HEK293 (cell line): Measurements from ENCODE around the gene SERPINA6.

Experiments
- CTCF ChIA-PET: fragments of 350-600 bp; formaldehyde crosslinking; extraction: SDS; loops from one replicate; lab custom pipeline; 2021; ENCODE audit warnings: antibody characterized with exemption; lab: Yijun Ruan, JAX
- POLR2A ChIA-PET: fragments of 300-600 bp; formaldehyde crosslinking; extraction: SDS; loops from one replicate; lab custom pipeline; 2020; ENCODE audit warnings: antibody characterized with exemption, inconsistent platforms; lab: Yijun Ruan, JAX
- H3K27ac ChIP-seq: fragments of 200-500 bp; sonication (Bioruptor generic); 2 replicates; pipeline ENCODE4 v1.5.1; 2014; ENCODE audit warnings: low read depth, low read length, control low read depth, inconsistent platforms; ENCODE audit errors: extremely low read depth
- H3K36me3 ChIP-seq, 2 experiments: fragments of 200-500 bp in 1 of 2; sonication (Bioruptor generic) in 1 of 2; 1 replicate in 1 of 2; 2 replicates in 1 of 2; pipeline ENCODE4 v1.5.1; 2014 to 2017; ENCODE audit warnings: inconsistent platforms in 2 of 2, low read length in 2 of 2; ENCODE audit not compliant: control insufficient read depth in 2 of 2, insufficient read depth in 1 of 2
- H3K4me1 ChIP-seq: fragments of 200-500 bp; sonication (Bioruptor generic); 2 replicates; pipeline ENCODE4 v1.5.1; 2014; ENCODE audit warnings: mild to moderate bottlenecking, low read length, inconsistent platforms; ENCODE audit not compliant: control insufficient read depth, insufficient read depth
- H3K4me3 ChIP-seq: 2 replicates; pipeline ENCODE4 v1.5.1; 2011; ENCODE audit warnings: low read depth, mild to moderate bottlenecking, control low read depth, low read length, moderate library complexity
- H3K9me3 ChIP-seq: fragments of 200-500 bp; sonication (Bioruptor generic); 2 replicates; pipeline ENCODE4 v1.5.1; 2014; ENCODE audit warnings: low read depth, low read length, inconsistent platforms; ENCODE audit not compliant: control insufficient read depth, insufficient read depth
- KLF9 ChIP-seq: fragments of 450-650 bp; formaldehyde crosslinking; IDR thresholded peaks from 2 replicates; pipeline ENCODE4 v1.5.1; 2016; ENCODE audit warnings: missing biosample characterization, missing genetic modification characterization, low read depth
- ZBTB49 ChIP-seq: fragments of 450-650 bp; formaldehyde crosslinking; IDR thresholded peaks from 2 replicates; pipeline ENCODE4 v1.5.1; 2016; ENCODE audit warnings: missing biosample characterization, missing genetic modification characterization, low read depth
- ZBTB6 ChIP-seq: fragments of 450-650 bp; formaldehyde crosslinking; IDR thresholded peaks from 2 replicates; pipeline ENCODE4 v1.5.1; 2017; ENCODE audit warnings: missing biosample characterization, missing genetic modification characterization
- ZNF239 ChIP-seq: fragments of 450-650 bp; formaldehyde crosslinking; IDR thresholded peaks from 2 replicates; pipeline ENCODE4 v1.5.1; 2016; ENCODE audit warnings: missing biosample characterization, missing genetic modification characterization
- ZNF398 ChIP-seq: fragments of 450-650 bp; formaldehyde crosslinking; IDR thresholded peaks from 2 replicates; pipeline ENCODE4 v1.5.1; 2017; ENCODE audit warnings: missing biosample characterization, missing genetic modification characterization
- ZNF626 ChIP-seq: fragments of 450-650 bp; sonication (Bioruptor Pico); formaldehyde crosslinking; IDR thresholded peaks from 2 replicates; pipeline ENCODE4 v1.5.1; 2018; ENCODE audit warnings: missing biosample characterization, missing genetic modification characterization, inconsistent platforms
- ZNF664 ChIP-seq: fragments of 450-650 bp; formaldehyde crosslinking; IDR thresholded peaks from 2 replicates; pipeline ENCODE4 v1.5.1; 2016; ENCODE audit warnings: missing biosample characterization, missing genetic modification characterization
- ZNF677 ChIP-seq: fragments of 450-650 bp; IDR thresholded peaks from 2 replicates; pipeline ENCODE4 v1.5.0; 2018; ENCODE audit warnings: missing biosample characterization, mild to moderate bottlenecking, missing genetic modification characterization, moderate library complexity
- ZNF701 ChIP-seq: fragments of 450-650 bp; formaldehyde crosslinking; IDR thresholded peaks from 2 replicates; pipeline ENCODE4 v1.5.1; 2016; ENCODE audit warnings: missing biosample characterization, missing genetic modification characterization
- ZSCAN23 ChIP-seq: fragments of 450-650 bp; formaldehyde crosslinking; IDR thresholded peaks from 2 replicates; pipeline ENCODE4 v1.5.1; 2016; ENCODE audit warnings: missing biosample characterization, missing genetic modification characterization

SERPINA6 gene

GRCh38 chr14:94367347-94368242, 44.5 kb upstream of the SERPINA6 start:
- H3K4me3 ChIP-seq = no peak overlapping the region
- H3K36me3 ChIP-seq = no peaks in the 10 kb centered on the region
- H3K4me1 ChIP-seq = no peaks in the 10 kb centered on the region
- no peak for TF ChIP-seq ZNF677 (tag by site-specific recombination)
- TF ChIP-seq ZBTB49 (tag by site-specific recombination) = no peak
- TF ChIP-seq ZBTB6 (tag by site-specific recombination) = no peak
- TF ChIP-seq, all 188 proteins: peak for 0
- POLR2A ChIA-PET = no interaction called here
- H3K27ac ChIP-seq = no peak overlapping the region
- H3K9me3 ChIP-seq = no peaks in the 10 kb centered on the region
- CTCF ChIA-PET = no interaction called here

- no peak for TF ChIP-seq KLF9
- TF ChIP-seq ZNF701 (tag by site-specific recombination) = no peak
- no peak for TF ChIP-seq ZNF626 (tag by site-specific recombination)
- no peak within 1 kb of the TSS for H3K4me3 ChIP-seq
- no peaks in the 10 kb centered on the region for H3K4me1 ChIP-seq
- H3K27ac ChIP-seq = no peak within 1 kb of the TSS
- H3K9me3 ChIP-seq = no peaks in the 10 kb centered on the region
- ChIA-PET POLR2A (no interaction called here), CTCF (interaction anchor here (0.6 kb wide), 1 partner anchor 14 kb away, joined by 3 read pairs; no protein-coding TSS in a partner anchor)
- no peaks in the 10 kb centered on the region for H3K36me3 ChIP-seq
These were observed 43.2 kb upstream of the SERPINA6 start, which contains the start of gene SERPINA2 for GRCh38 chr14:94366146-94366915. TSS of gene SERPINA2 (minus strand) at chr14:94366698.

- ChIA-PET CTCF (no interaction called here), POLR2A (no interaction called here)
- no peaks in the 10 kb centered on the region for H3K36me3 ChIP-seq
- H3K4me3 ChIP-seq = no peak overlapping the region
- TF ChIP-seq ZNF398 (no peak), ZNF239 (tag by site-specific recombination) (peak; percentile 85)
- H3K27ac ChIP-seq = no peak overlapping the region
- H3K4me1 ChIP-seq = no peaks in the 10 kb centered on the region
- no peaks in the 10 kb centered on the region for H3K9me3 ChIP-seq
These were observed 42.5 kb upstream of the SERPINA6 start for GRCh38 chr14:94365624-94366023.

GRCh38 chr14:94364964-94365363, 41.8 kb upstream of the SERPINA6 start:
- Histone ChIP-seq H3K4me3 (no peak overlapping the region), H3K36me3 (no peaks in the 10 kb centered on the region), H3K27ac (no peak overlapping the region), H3K4me1 (no peaks in the 10 kb centered on the region), H3K9me3 (no peaks in the 10 kb centered on the region)
- ChIA-PET POLR2A (no interaction called here), CTCF (no interaction called here)
- no peak for TF ChIP-seq ZNF664
- no peak for TF ChIP-seq ZSCAN23 (tag by site-specific recombination)
